DOHH2 (cell line): ENCODE results near the gene SLC19A1.

Source experiments
- CTCF ChIP-seq: fragments of 200-600 bp; sonication (generic); IDR thresholded peaks from one replicate; pipeline ENCODE4 v1.5.1; 2014; ENCODE audit warnings: antibody characterized with exemption, mild to moderate bottlenecking, low read depth, low read length; ENCODE audit not compliant: poor library complexity, severe bottlenecking
- EZH2phosphoT487 ChIP-seq: fragments of 200-600 bp; sonication (generic); IDR thresholded peaks from 2 replicates; pipeline ENCODE4 v1.6.1; 2017; ENCODE audit warnings: borderline replicate concordance, mild to moderate bottlenecking, antibody characterized with exemption, low read length, moderate library complexity, mixed read lengths

- no peak for TF ChIP-seq CTCF
- no peak for TF ChIP-seq EZH2phosphoT487
Measured at GRCh38 chr21:45574081-45574501, 31.9 kb upstream of the SLC19A1 start.
